ENCODE measurements around the gene STXBP5. TPM values are rescaled to one million over a fixed set of nuclear protein-coding genes. Genes with fewer than 3 reads are reported as not detected.

STXBP5 gene
- total and polyA plus RNA-seq, 2 of the 13 experiments (the other 11 are each of a cell fraction or from before 2014, with no cell fraction given): 8.8 to 19.4 TPM

DNA sequence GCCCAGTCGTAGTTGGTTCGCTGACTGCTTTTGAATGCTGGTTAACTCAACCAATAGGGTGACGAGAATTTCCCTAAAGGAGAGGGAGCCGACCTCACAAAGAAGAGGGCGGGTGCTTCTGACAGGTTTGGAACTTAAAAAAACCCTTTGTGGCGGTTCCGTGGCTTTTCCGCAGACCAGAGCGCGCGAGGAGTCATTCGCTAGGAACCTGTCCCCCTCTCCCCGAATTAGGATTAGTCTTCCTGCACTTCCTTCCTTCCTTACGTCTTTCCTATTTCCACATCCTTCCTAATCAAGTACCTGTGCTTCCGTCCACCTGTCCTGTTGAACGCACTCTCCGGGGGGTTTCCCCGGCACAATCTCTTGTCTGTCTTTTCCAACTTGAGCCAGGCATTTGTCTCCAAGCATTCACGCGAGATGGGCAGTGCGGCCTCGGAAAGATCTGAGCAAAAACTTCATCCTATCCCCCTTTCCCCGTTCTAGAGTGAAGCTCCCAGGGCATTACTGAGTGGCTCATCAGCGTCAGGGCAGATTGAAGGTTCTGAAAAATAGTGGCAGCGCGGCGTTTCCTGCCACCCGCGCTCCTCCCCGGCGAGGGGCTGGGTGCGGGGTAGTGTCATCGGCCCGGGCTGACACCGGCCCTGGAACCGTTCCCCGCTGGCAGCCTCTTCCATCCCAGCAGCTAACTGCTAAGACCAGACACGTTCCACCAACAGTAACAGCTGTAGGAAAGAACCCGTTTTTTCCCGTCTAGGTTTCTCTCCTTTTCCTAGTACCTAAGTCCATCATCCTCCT lies 1.5 kb upstream of the STXBP5 start (continued):
- TF ChIP-seq ZSCAN21 (CRISPR knock-in tag; IDR thresholded peaks at IDR 0.05; ENCODE audit: borderline replicate concordance) (no peak; the same call in 1 of the 2 replicates), ZNF460 (CRISPR knock-in tag; IDR thresholded peaks at IDR 0.05; ENCODE audit: borderline replicate concordance) (no peak), ZNF598 (CRISPR knock-in tag; IDR thresholded peaks at IDR 0.05; ENCODE audit: borderline replicate concordance) (peak; percentile 58; the same call in 1 of the 2 replicates), CREB1 (IDR thresholded peaks at IDR 0.05) (peak; percentile 77), CREB1 (CRISPR knock-in tag; IDR thresholded peaks at IDR 0.05) (peak; percentile 88), ZNF841 (CRISPR knock-in tag; IDR thresholded peaks at IDR 0.05; ENCODE audit: borderline replicate concordance) (no peak), MIXL1 (CRISPR knock-in tag; IDR thresholded peaks at IDR 0.05) (no peak), CHD2 (IDR thresholded peaks at IDR 0.05; ENCODE audit: low read depth, low read length) (peak; percentile 72), HMGA1 (CRISPR knock-in tag; conservative IDR thresholded peaks at IDR 0.05) (no peak), ZNF33A (CRISPR knock-in tag; IDR thresholded peaks at IDR 0.05; ENCODE audit: borderline replicate concordance) (0 out of 2 replicates have a peak, but pooled peaks have one; percentile 45), MAFK (conservative IDR thresholded peaks at IDR 0.05 in 1 of 2, IDR thresholded peaks at IDR 0.05 in 1 of 2; ENCODE audit: low read length in 2 of 2) (no peak), ZNF768 (CRISPR knock-in tag; IDR thresholded peaks at IDR 0.05) (no peak; the same call in 1 of the 2 replicates), ZNF260 (CRISPR knock-in tag; IDR thresholded peaks at IDR 0.05; ENCODE audit: borderline replicate concordance, low read depth) (no peak), SP4 (CRISPR knock-in tag; IDR thresholded peaks at IDR 0.05) (no peak), SKI (IDR thresholded peaks at IDR 0.05; ENCODE audit: partially characterized antibody) (no peak), DPF2 (CRISPR knock-in tag; IDR thresholded peaks at IDR 0.05; ENCODE audit: borderline replicate concordance, low read depth) (no peak)
- TF ChIP-seq, protein P1, sequence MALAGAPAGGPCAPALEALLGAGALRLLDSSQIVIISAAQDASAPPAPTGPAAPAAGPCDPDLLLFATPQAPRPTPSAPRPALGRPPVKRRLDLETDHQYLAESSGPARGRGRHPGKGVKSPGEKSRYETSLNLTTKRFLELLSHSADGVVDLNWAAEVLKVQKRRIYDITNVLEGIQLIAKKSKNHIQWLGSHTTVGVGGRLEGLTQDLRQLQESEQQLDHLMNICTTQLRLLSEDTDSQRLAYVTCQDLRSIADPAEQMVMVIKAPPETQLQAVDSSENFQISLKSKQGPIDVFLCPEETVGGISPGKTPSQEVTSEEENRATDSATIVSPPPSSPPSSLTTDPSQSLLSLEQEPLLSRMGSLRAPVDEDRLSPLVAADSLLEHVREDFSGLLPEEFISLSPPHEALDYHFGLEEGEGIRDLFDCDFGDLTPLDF (CRISPR knock-in tag; IDR thresholded peaks at IDR 0.05): no peak; the same call in 1 of the 2 replicates
- TF ChIP-seq, protein P2, sequence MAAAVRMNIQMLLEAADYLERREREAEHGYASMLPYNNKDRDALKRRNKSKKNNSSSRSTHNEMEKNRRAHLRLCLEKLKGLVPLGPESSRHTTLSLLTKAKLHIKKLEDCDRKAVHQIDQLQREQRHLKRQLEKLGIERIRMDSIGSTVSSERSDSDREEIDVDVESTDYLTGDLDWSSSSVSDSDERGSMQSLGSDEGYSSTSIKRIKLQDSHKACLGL (CRISPR knock-in tag; IDR thresholded peaks at IDR 0.05): peak; percentile 27; the same call in 1 of the 2 replicates
- TF ChIP-seq, protein P3, sequence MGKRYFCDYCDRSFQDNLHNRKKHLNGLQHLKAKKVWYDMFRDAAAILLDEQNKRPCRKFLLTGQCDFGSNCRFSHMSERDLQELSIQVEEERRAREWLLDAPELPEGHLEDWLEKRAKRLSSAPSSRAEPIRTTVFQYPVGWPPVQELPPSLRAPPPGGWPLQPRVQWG (CRISPR knock-in tag; IDR thresholded peaks at IDR 0.05; ENCODE audit: borderline replicate concordance, low read depth): no peak
- TF ChIP-seq, protein P4, sequence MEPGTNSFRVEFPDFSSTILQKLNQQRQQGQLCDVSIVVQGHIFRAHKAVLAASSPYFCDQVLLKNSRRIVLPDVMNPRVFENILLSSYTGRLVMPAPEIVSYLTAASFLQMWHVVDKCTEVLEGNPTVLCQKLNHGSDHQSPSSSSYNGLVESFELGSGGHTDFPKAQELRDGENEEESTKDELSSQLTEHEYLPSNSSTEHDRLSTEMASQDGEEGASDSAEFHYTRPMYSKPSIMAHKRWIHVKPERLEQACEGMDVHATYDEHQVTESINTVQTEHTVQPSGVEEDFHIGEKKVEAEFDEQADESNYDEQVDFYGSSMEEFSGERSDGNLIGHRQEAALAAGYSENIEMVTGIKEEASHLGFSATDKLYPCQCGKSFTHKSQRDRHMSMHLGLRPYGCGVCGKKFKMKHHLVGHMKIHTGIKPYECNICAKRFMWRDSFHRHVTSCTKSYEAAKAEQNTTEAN (CRISPR knock-in tag; conservative IDR thresholded peaks at IDR 0.05): no peak
- TF ChIP-seq, protein P5, sequence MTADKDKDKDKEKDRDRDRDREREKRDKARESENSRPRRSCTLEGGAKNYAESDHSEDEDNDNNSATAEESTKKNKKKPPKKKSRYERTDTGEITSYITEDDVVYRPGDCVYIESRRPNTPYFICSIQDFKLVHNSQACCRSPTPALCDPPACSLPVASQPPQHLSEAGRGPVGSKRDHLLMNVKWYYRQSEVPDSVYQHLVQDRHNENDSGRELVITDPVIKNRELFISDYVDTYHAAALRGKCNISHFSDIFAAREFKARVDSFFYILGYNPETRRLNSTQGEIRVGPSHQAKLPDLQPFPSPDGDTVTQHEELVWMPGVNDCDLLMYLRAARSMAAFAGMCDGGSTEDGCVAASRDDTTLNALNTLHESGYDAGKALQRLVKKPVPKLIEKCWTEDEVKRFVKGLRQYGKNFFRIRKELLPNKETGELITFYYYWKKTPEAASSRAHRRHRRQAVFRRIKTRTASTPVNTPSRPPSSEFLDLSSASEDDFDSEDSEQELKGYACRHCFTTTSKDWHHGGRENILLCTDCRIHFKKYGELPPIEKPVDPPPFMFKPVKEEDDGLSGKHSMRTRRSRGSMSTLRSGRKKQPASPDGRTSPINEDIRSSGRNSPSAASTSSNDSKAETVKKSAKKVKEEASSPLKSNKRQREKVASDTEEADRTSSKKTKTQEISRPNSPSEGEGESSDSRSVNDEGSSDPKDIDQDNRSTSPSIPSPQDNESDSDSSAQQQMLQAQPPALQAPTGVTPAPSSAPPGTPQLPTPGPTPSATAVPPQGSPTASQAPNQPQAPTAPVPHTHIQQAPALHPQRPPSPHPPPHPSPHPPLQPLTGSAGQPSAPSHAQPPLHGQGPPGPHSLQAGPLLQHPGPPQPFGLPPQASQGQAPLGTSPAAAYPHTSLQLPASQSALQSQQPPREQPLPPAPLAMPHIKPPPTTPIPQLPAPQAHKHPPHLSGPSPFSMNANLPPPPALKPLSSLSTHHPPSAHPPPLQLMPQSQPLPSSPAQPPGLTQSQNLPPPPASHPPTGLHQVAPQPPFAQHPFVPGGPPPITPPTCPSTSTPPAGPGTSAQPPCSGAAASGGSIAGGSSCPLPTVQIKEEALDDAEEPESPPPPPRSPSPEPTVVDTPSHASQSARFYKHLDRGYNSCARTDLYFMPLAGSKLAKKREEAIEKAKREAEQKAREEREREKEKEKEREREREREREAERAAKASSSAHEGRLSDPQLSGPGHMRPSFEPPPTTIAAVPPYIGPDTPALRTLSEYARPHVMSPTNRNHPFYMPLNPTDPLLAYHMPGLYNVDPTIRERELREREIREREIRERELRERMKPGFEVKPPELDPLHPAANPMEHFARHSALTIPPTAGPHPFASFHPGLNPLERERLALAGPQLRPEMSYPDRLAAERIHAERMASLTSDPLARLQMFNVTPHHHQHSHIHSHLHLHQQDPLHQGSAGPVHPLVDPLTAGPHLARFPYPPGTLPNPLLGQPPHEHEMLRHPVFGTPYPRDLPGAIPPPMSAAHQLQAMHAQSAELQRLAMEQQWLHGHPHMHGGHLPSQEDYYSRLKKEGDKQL (CRISPR knock-in tag; IDR thresholded peaks at IDR 0.05; ENCODE audit: low read depth): no peak
